LNCAP (cell line): ENCODE data around the gene FAM20C.

Experiments used
- CTCF ChIP-seq: fragments of 450-650 bp; IDR thresholded peaks from 2 replicates; pipeline ENCODE4 v1.5.1; 2017; ENCODE audit warnings: mild to moderate bottlenecking

The FAM20C gene

GRCh38 chr7:252981-253380, 60.6 kb downstream of the FAM20C start:
- TF ChIP-seq CTCF: no peak

GRCh38 chr7:253581-254336, 61.4 kb downstream of the FAM20C start:
- TF ChIP-seq CTCF: no peak

GRCh38 chr7:254337-255037, 62.1 kb downstream of the FAM20C start:
- no peak for TF ChIP-seq CTCF

GRCh38 chr7:255038-255435, 62.7 kb downstream of the FAM20C start:
- no peak for TF ChIP-seq CTCF

- no peak for TF ChIP-seq CTCF
These were observed 63.5 kb downstream of the FAM20C start for GRCh38 chr7:255721-256361.

- no peak for TF ChIP-seq CTCF
These were observed 64.1 kb downstream of the FAM20C start for GRCh38 chr7:256461-256940.

GRCh38 chr7:256981-257646, 64.7 kb downstream of the FAM20C start:
- no peak for TF ChIP-seq CTCF
